ENCODE data around the gene MX1.

DNA sequence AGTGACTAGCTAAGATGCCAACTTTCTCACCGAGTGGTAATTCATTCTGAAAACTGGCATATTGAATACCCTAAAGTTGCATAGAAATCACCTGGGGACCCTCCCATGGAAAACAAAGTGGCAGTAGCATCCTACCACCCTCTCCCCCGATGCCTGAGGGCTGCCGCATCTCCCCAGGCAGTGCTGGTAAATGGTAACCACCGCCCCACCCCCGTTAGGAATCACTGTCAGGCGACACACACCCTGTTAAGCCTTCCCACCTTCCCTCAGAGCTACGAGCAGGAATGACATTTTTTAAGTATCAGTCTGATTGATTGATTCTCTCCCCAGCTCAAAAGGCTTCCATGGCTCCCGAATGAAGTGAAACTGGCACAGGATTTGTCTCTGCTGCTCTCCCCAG, 53.6 kb downstream of the MX1 start:
- TF ChIP-seq CTCF (conservative IDR thresholded peaks at IDR 0.05; ENCODE audit: low read depth, low read length) (no peak), EZH2 (IDR thresholded peaks at IDR 0.05; ENCODE audit: borderline replicate concordance, low read depth, low read length, poor library complexity, severe bottlenecking) (no peak)
